ENCODE measurements around the gene DCTN3.

GRCh38 chr9:34665067-34665380, 44.7 kb upstream of the DCTN3 start:
- TF ChIP-seq CTCF (conservative IDR thresholded peaks at IDR 0.05 in 1 of 2, IDR thresholded peaks at IDR 0.05 in 1 of 2; ENCODE audit: low read depth in 1 of 2, low read length in 2 of 2) (no peak), EZH2 (IDR thresholded peaks at IDR 0.05; ENCODE audit: low read length, missing control alignments) (no peak)

All from fibroblast of lung (primary cell).